Cerebellar cortex (tissue), 1 donor: ENCODE results near the gene GRIA3.
"Not testable (repeated sequence)": the region's sequence is repeated elsewhere in the genome, so short reads cannot be mapped to it uniquely, and the experiment has no call there.

Experiments used
- DNase-seq: peaks from one replicate; pipeline ENCODE4 v3.0.0-alpha.2; 2015; ENCODE audit warnings: low spot score

GRIA3 gene

GRCh38 chrX:123455693-123456092 lies 271.6 kb downstream of the GRIA3 start:
- no peak for DNase-seq

GRCh38 chrX:123464709-123465108 lies 280.6 kb downstream of the GRIA3 start:
- DNase-seq = no peak

GRCh38 chrX:123468481-123468880 lies 284.4 kb downstream of the GRIA3 start:
- DNase-seq = no peak

- DNase-seq = no peak
Observed at GRCh38 chrX:123475068-123475724, 291.1 kb downstream of the GRIA3 start.

- DNase-seq = no peak
Observed at GRCh38 chrX:123476611-123477219, 292.6 kb downstream of the GRIA3 start.

- DNase-seq = no peak
Observed at GRCh38 chrX:123477673-123478072, 293.6 kb downstream of the GRIA3 start.

GRCh38 chrX:123481913-123482851 lies 298.1 kb downstream of the GRIA3 start:
- peak; percentile 7 for DNase-seq

GRCh38 chrX:123486297-123486696 lies 302.2 kb downstream of the GRIA3 start:
- DNase-seq = no peak

GRCh38 chrX:123487236-123487635 lies 303.2 kb downstream of the GRIA3 start:
- DNase-seq = no peak

GRCh38 chrX:123487669-123488068 lies 303.6 kb downstream of the GRIA3 start:
- DNase-seq = no peak

- no peak for DNase-seq
Observed at GRCh38 chrX:123489011-123489410, 304.9 kb downstream of the GRIA3 start.

- no peak for DNase-seq
Observed at GRCh38 chrX:123493857-123494256, 309.8 kb downstream of the GRIA3 start.

GRCh38 chrX:123499787-123500186 lies 315.7 kb downstream of the GRIA3 start:
- DNase-seq = no peak

- no peak for DNase-seq
Observed at GRCh38 chrX:123504047-123504446, 320.0 kb downstream of the GRIA3 start.

GRCh38 chrX:123504630-123505270 lies 320.7 kb downstream of the GRIA3 start:
- no peak for DNase-seq

- no peak for DNase-seq
Observed at GRCh38 chrX:123513585-123514278, 329.7 kb downstream of the GRIA3 start.

GRCh38 chrX:123514279-123514640 lies 330.2 kb downstream of the GRIA3 start:
- not testable (repeated sequence) for DNase-seq

- DNase-seq = no peak
Observed at GRCh38 chrX:123518791-123519190, 334.7 kb downstream of the GRIA3 start.

GRCh38 chrX:123525123-123525725 lies 341.1 kb downstream of the GRIA3 start:
- no peak for DNase-seq

- not testable (repeated sequence) for DNase-seq
Observed at GRCh38 chrX:123530726-123531125, 346.6 kb downstream of the GRIA3 start.
